GM18498 (cell line): Measurements from ENCODE around the gene NRSN1.
"Not testable (repeated sequence)": the region's sequence is repeated elsewhere in the genome, so short reads cannot be mapped to it uniquely, and the experiment has no call there.

ENCODE experiments used
- ATAC-seq: cut with Tn5 transposase; IDR thresholded peaks from one replicate; pipeline ENCODE4 v1.9.1; 2021; ENCODE audit warnings: mild to moderate bottlenecking, moderate library complexity; ENCODE audit not compliant: unreplicated experiment

NRSN1 gene

DNA sequence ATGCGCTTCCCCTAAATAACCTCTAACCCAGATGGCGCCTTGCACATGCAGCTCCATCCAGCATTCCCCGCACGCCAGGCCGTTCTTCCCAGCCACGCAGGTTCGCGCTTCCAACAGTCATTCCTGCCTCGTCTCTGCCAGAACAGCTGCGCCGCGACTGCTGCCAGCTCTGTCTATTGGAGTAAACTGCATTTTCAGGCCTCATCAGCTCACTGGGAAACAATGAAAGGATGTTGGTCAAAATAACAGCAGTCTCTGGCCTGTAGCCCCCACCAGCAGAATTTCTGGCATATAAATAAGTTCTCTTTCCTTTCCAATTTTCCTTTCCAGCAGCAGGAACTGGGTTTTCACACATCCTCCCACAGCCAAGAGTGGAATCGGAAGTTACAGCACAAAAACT lies 14.6 kb downstream of the NRSN1 start:
- ATAC-seq, result no peak

- ATAC-seq, result not testable (repeated sequence)
Observed at GRCh38 chr6:24142733-24143132, 16.7 kb downstream of the NRSN1 start.

GRCh38 chr6:24145690-24146131 lies 19.7 kb downstream of the NRSN1 start:
- ATAC-seq, result no peak

- no peak for ATAC-seq
Observed at GRCh38 chr6:24146871-24147270, 20.9 kb downstream of the NRSN1 start.

DNA sequence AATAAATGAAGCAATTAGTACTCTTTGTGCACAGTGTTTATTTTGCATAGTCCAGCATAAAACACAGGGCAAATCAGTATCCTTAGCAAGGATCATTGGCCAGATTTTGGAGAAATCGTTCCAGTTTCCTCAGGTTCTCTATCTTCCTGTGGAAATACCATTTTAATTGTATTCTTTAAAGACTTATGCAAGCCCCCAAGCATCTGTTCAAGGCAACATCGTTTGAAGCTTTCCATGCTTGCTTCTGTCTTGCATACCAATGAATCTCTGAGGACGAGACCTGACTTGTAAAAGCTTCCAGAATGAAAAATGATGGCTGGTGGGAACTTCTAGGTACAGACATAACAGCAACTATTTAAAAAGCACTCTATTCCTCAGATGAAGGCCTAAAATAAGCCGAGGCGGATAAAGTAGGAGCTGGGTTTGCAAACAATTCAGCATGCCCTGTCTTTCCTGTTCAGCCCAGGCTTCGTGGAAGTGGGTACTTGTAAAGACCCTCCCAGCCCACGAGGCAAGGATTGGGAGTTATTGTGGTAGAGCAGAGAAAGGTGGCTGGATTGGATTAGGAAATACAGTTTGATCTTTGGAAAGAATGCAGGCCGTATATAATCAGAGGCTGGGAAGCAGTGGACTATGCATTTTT lies 21.6 kb downstream of the NRSN1 start:
- no peak for ATAC-seq

DNA sequence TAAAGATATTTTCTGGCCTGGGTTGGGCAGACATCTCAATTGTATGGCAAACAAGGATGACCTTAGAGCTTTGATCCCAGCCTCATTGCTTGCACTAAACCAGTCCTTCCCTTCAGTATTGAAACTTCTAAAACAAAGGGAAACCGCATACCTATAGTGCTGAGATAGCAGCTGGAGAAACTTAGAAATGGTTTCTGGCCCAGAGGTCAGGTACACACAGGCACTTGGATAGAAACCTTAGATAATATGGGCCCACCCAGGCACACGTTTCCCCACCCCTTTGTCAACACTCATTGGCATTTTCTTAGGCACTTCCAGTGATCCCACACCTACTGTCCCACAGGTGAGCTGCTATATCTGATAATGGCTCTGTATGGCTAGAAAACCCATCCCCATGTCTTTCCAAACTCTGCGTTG lies 22.1 kb downstream of the NRSN1 start:
- ATAC-seq, result no peak

DNA sequence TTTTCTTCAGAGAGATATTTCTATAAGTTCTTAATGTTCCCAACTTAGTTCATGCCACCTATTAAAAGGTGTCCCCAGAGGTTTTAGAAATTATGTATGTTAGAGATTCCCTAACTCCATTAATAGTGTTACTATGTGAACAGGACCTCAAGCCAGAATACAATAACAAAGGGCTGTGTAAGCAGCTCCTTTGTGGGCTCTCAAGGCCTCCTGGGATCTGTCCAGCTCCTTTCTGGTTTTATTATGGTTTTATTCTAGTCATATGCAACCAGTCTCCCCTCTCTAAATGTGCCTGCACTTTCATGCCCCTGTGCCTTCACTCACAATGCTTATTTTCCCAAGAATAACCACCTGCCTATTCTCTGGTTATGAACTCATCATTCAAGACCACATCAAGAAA lies 22.7 kb downstream of the NRSN1 start:
- no peak for ATAC-seq

DNA sequence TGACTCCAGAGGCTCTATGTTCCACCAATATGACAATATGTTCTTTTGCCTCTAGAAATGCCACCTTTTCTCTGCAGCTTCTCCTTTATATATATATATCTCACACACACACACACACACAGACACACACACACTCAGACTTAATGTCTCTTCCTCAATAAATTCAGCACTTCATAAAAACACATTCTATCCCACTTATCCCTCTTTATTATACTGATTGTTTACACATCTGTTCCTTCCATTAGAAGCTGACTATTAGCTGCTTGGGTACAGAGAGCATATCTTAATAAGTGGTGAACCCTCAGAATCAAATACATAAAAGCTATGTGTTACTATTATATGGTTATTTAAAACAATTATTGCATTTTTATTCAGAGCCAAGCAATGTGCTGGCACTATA lies 23.3 kb downstream of the NRSN1 start:
- ATAC-seq, result no peak

GRCh38 chr6:24149836-24150235 lies 23.8 kb downstream of the NRSN1 start:
- ATAC-seq, result no peak

DNA sequence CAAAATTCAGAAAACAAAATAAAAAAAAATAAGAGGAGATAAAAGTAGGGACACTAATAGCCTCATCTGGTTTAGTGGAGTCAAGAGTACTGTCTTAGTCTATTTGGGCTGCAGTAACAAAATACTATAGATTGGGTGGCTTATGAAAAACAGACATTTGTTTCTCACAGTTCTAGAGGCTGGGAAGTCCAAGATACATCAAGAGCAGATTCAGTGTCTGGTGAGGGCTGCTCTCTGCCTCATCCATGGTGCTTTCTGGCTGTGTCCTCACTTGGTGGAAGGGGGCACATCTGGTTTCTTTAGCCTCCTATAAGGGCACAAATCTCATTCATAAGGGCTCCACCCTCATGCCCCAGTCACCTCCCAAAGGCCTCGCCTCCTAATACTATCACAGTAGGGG lies 26.0 kb downstream of the NRSN1 start:
- ATAC-seq, result no peak

- no peak for ATAC-seq
Observed at GRCh38 chr6:24154121-24154520, 28.1 kb downstream of the NRSN1 start.

GRCh38 chr6:24157886-24158285 lies 31.9 kb downstream of the NRSN1 start:
- ATAC-seq, result no peak

- ATAC-seq, result no peak
Observed at GRCh38 chr6:24183584-24183983, 57.6 kb downstream of the NRSN1 start.

GRCh38 chr6:24186349-24186748 lies 60.3 kb downstream of the NRSN1 start:
- no peak for ATAC-seq

GRCh38 chr6:24187965-24188577 lies 62.1 kb downstream of the NRSN1 start:
- no peak for ATAC-seq

- no peak for ATAC-seq
Observed at GRCh38 chr6:24188578-24189080, 62.6 kb downstream of the NRSN1 start.

GRCh38 chr6:24191346-24191745 lies 65.3 kb downstream of the NRSN1 start:
- no peak for ATAC-seq

- no peak for ATAC-seq
Observed at GRCh38 chr6:24193364-24193763, 67.3 kb downstream of the NRSN1 start.

GRCh38 chr6:24194978-24195700 lies 69.1 kb downstream of the NRSN1 start:
- ATAC-seq, result no peak

GRCh38 chr6:24195836-24196597 lies 70.0 kb downstream of the NRSN1 start:
- no peak for ATAC-seq
